Stimulated activated effector memory CD8-positive, alpha-beta T cell treated with anti-CD3 and anti-CD28 coated beads, Interleukin-12 subunit alpha, Interleukin-12 subunit beta, amount 100 ng/mL, for 72 hours (primary cell): ENCODE measurements around the gene BCL2.

Experiments
- ATAC-seq: fragments of 150-1000 bp; cut with Tn5 transposase; 2 replicates; pipeline ENCODE4 v1.10.0; 2021
- DNase-seq, 2 donors: peaks; one replicate each; pipeline ENCODE4 v3.0.0; 2021 to 2022; ENCODE audit warnings: low spot score in 2 of 2
- H3K27ac Mint-ChIP-seq: one replicate; pipeline ENCODE4 v1.8.0; 2022; ENCODE audit warnings: mild to moderate bottlenecking, mixed read lengths
- H3K36me3 Mint-ChIP-seq: one replicate; pipeline ENCODE4 v1.8.0; 2022; ENCODE audit warnings: mild to moderate bottlenecking, mixed read lengths
- H3K4me1 Mint-ChIP-seq: one replicate; pipeline ENCODE4 v1.8.0; 2022; ENCODE audit warnings: mixed read lengths
- H3K4me3 Mint-ChIP-seq: one replicate; pipeline ENCODE4 v1.8.0; 2022; ENCODE audit warnings: mild to moderate bottlenecking, mixed read lengths
- H3K9me3 Mint-ChIP-seq: one replicate; pipeline ENCODE4 v1.8.0; 2022; ENCODE audit warnings: mixed read lengths

Gene BCL2

DNA sequence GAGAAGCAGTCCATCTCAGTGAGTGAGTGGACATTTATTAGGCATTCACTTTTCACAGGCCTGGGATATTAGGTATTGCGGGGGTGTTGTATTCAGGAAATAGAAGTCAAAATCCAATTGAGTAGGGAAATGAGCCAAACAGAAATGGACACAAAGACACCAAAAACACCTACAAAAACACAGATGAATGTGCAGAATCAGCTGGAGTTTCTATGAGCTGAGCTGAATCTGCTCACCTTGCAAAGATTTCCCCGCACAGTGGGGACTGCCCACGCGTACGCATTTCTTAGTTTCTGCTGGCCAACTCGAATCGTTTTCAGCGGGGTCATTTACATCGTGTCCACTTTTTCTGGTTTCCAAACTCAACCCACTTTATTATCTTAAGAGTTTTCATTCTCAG is 160.0 kb downstream of the BCL2 start:
- peak in 1 of 2 donors; percentile 78 for DNase-seq
- peaks cover 91% of the 10 kb centered on the region for H3K36me3 Mint-ChIP-seq
- peaks cover 99% of the 10 kb centered on the region for H3K4me1 Mint-ChIP-seq
- no peaks in the 10 kb centered on the region for H3K9me3 Mint-ChIP-seq
- no peak for ATAC-seq
- H3K27ac Mint-ChIP-seq, result peak overlapping the region; percentile 96
- peak overlapping the region; percentile 71 for H3K4me3 Mint-ChIP-seq

DNA sequence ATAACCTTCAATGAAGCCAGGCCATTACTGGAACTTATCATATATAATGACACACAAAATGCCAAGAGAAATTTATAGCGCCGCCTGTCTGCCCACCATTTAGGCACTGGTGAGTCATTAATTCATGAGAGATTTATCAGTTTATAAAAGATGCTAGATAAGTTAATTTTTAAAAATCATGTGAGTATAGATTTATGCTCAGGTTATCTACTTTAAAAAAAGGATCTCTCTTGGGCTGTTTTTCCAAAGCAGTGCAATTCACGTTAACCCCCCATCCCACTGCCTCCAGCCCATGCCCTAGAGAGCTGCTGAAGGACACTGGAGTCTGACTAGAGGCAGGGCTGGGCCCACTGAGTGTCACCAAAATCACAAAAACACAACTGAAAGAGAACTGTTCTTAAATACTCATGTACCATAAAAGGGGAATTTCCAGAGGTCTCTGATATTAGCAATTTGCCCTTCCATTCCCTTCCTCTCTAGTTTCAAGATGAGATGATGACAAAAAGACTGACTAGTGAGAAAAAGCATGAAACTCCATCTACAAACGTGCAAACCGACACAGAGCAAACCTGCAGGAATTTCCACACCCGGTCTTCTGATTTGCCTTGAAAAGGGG is 160.8 kb downstream of the BCL2 start:
- no peak for DNase-seq
- peak; percentile 17 for ATAC-seq
- H3K4me3 Mint-ChIP-seq, result peak overlapping the region; percentile 71
- no peaks in the 10 kb centered on the region for H3K9me3 Mint-ChIP-seq
- H3K27ac Mint-ChIP-seq, result peak overlapping the region; percentile 96
- H3K4me1 Mint-ChIP-seq, result peaks cover 99% of the 10 kb centered on the region
- peaks cover 100% of the 10 kb centered on the region for H3K36me3 Mint-ChIP-seq

DNA sequence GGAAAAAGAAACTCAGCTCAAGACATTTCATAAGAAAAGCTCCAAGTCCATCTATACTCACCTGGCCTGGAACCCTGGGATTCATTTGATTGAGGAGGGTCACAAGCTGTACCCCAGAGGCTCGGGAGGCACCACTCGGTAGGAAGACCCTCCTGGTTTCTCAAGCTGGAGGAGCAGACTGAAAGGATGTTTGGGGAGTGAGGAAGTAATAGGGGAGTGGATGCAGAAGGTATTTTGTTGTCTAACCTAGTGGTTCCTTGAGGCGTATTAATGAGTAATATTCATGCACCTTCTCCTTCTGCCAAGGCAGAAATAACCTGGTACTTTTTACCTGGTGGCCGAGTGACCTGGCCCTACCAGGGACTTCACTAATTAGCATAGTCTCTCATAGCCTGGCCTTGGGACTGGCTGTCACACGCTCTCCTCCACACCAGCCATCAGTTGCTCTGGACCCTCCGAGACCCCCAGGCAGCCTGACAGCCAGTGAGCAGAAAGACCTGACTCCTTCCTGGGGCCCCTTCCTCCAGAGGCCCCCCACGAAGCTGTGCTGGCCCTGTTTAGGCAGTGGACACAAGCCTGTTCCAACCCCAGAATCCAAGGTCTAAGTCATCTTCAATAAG is 161.4 kb downstream of the BCL2 start:
- peak overlapping the region; percentile 71 for H3K4me3 Mint-ChIP-seq
- H3K4me1 Mint-ChIP-seq, result peaks cover 99% of the 10 kb centered on the region
- no peaks in the 10 kb centered on the region for H3K9me3 Mint-ChIP-seq
- peak overlapping the region; percentile 96 for H3K27ac Mint-ChIP-seq
- ATAC-seq, result no peak
- H3K36me3 Mint-ChIP-seq, result peaks cover 100% of the 10 kb centered on the region
- no peak for DNase-seq

DNA sequence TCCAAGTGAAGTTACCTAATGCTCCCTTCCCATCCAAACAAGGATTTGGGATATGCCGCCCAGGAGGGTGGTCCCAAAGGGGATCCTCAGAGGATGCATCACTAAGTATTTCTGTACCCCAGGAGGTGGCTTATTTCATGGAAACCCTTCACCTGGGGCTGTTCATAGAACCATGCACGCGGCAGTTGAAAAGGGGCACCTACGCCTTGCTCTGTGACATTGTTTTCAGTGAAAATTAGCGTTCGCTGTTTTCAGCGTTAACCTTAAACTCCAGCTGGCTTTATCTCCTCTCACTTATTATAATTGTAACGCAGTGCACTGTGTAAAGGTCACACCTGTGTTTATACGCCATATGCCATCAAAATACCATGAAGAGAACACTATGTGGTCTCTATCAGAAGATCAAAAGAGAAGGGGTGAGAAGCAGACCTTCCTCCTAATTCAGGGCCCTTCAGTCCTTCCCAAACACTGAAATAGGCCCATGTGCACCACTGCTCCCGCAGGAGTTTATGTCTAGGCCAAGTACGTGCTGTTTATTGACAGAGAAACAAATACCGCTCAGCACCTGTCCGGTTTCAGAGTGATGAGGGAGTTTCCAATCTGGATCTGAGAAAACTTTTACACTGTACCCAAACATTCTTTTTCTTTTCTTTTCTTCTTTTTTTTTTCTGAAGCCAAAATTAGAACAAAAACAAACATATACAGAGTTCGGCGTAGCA is 162.1 kb downstream of the BCL2 start:
- H3K27ac Mint-ChIP-seq, result peak overlapping the region; percentile 96
- H3K4me3 Mint-ChIP-seq, result peak overlapping the region; percentile 71

DNA sequence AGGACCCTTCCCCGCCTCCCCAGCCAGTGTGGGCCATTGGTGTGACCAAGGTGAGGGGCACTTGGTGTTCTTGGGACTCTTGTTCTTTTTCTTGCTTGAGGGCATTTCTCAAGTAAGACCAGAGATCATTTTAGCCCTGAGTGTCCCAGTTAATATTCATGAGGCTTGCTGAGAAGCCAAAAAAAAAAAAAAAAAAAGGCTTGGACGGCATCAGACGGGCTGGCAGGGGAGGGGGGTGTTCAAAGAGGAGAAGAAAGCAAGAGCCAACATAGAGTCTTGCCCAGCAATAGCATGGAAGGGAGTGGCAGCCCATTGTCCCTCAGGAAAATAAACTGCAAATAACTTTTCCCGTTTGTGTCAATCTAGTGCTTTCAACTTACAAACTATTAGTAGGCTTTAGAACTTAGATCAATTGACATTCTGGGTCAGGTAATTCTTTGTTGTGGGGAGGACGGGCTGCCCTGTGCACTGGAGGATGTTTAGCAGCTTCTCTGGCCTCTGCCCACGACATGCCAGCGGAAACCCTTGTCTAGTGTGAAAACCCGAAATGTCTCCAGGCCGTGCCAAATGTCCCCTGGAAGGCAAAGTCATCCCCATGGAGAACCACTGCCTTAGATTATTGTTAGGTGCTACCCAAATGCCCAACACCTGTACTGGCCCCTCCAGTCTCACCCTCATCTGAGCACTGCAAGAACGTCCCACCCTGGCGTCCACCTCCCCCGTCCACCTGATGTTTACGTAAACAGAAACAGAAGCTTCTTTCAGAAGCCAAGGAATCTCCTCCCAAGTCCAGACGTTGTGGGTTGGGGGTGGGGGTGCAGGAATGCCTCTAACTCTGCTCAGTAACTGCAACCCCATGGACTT is 163.4 kb downstream of the BCL2 start:
- H3K9me3 Mint-ChIP-seq, result no peaks in the 10 kb centered on the region
- DNase-seq, result no peak
- peaks cover 99% of the 10 kb centered on the region for H3K4me1 Mint-ChIP-seq
- H3K4me3 Mint-ChIP-seq, result peak overlapping the region; percentile 71
- peak overlapping the region; percentile 96 for H3K27ac Mint-ChIP-seq
- peaks cover 94% of the 10 kb centered on the region for H3K36me3 Mint-ChIP-seq
- ATAC-seq, result no peak

More for the DNA sequence above, 162.1 kb downstream of the BCL2 start:
- peaks cover 100% of the 10 kb centered on the region for H3K36me3 Mint-ChIP-seq
- H3K4me1 Mint-ChIP-seq, result peaks cover 99% of the 10 kb centered on the region
- H3K9me3 Mint-ChIP-seq, result no peaks in the 10 kb centered on the region
- ATAC-seq, result no peak
- DNase-seq, result no peak

DNA sequence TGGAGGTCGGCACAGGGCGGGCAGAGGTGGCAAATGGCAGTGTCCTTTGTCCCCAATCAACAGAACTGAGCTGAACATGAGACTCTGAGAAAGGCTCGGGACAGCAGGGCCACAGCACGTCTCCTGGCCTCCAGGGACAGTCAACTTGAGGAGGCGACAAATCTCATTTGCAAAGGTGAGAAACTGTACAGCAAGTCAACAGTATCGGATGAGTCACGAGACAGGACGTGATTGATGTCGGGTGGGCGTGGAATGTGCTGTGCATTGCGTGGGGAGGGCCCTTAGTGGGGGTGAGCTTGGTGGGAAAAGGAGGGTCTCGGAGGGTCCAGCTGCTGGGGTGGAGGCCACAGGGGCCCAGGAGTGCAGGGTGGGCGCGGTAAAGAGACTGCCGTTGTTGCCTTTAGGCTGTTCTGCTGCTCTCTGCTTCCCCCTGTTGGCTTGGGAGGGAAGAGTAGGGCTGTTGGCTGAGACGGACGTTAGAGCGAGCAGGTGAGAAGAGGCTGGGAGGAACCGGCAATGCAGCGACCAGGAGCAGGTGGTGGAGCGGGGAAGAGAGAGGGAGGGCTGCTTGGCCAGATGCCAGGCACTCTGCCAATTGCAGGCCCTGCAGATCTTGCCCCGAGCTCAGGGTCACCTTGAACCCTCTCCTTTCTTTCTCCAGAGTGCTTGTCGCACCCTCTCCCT is 164.3 kb downstream of the BCL2 start:
- ATAC-seq (peak; percentile 79), DNase-seq (peak; percentile 75 to 90)
- Mint-ChIP-seq H3K4me3 (peak overlapping the region; percentile 71), H3K27ac (peak overlapping the region; percentile 96), H3K9me3 (no peaks in the 10 kb centered on the region), H3K4me1 (peaks cover 99% of the 10 kb centered on the region), H3K36me3 (peaks cover 94% of the 10 kb centered on the region)

DNA sequence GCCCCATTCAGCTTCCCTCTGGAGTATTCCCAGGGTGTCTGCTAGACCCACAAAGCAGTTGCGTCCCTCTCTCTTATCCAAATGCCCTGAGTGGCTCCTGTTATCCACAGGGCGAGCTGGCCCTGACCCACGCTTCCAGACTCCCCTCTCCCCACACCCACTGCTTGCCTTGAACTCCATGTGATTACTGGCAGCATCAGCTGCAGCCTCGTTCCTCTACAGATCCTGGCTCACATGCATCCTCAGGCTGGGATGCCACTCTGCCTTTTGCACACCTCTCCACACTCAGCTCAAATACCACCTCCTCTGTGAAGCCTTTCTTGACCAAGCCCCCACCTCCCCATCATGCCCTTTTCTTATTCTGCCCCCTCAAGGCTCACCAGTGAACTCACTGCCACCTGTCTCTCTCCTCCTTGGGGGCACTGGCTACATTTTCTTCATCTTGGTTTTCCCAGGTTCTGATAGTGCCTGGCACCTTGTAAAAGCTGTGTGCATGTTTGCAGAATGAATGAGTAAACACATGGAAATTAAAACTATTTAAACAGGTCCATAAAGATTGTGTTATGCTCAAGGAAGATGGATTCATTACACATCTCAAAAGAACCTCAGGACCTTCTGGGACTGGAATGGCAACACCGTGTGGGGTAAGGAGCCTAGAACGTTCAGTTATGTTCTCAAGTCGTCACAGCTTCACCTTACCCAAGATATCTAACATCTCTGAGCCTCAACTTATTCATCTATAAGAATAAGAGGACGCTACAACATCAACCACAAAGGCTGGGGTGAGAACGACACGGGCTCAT is 165.0 kb downstream of the BCL2 start:
- DNase-seq (no peak), ATAC-seq (no peak)
- no peaks in the 10 kb centered on the region for H3K9me3 Mint-ChIP-seq
- H3K4me3 Mint-ChIP-seq, result peak overlapping the region; percentile 71
- H3K27ac Mint-ChIP-seq, result peak overlapping the region; percentile 96
- peaks cover 99% of the 10 kb centered on the region for H3K4me1 Mint-ChIP-seq
- peaks cover 94% of the 10 kb centered on the region for H3K36me3 Mint-ChIP-seq

DNA sequence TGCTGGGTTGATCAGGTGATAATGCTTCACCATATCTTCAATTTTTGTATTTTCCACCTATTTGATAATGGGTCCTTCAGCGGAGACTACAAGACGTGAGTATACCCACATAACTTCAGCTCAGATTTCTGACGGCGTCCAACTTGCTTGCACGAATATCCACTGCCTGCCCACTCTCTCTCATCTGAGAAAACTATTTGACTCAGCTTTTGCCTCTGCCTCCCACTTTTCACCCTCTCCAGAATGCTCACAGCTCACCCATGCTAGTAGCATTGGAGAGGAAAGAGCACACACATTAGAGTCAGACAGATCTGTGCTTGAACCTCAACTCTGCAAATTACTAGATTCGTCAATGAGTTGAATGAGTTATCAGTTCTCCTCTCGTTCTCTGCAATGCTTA is 166.8 kb downstream of the BCL2 start:
- H3K4me1 Mint-ChIP-seq, result peaks cover 90% of the 10 kb centered on the region
- H3K27ac Mint-ChIP-seq, result peak overlapping the region; percentile 96
- H3K36me3 Mint-ChIP-seq, result peaks cover 94% of the 10 kb centered on the region
- no peaks in the 10 kb centered on the region for H3K9me3 Mint-ChIP-seq
- DNase-seq (peak in 1 of 2 donors; percentile 75), ATAC-seq (peak; percentile 78)
- H3K4me3 Mint-ChIP-seq, result peak overlapping the region; percentile 71

- peak overlapping the region; percentile 96 for H3K27ac Mint-ChIP-seq
- ATAC-seq (no peak), DNase-seq (no peak)
- peaks cover 83% of the 10 kb centered on the region for H3K4me1 Mint-ChIP-seq
- no peaks in the 10 kb centered on the region for H3K9me3 Mint-ChIP-seq
- H3K4me3 Mint-ChIP-seq, result peak overlapping the region; percentile 71
- peaks cover 93% of the 10 kb centered on the region for H3K36me3 Mint-ChIP-seq
Measured at GRCh38 chr18:63152096-63152495, 167.5 kb downstream of the BCL2 start.

DNA sequence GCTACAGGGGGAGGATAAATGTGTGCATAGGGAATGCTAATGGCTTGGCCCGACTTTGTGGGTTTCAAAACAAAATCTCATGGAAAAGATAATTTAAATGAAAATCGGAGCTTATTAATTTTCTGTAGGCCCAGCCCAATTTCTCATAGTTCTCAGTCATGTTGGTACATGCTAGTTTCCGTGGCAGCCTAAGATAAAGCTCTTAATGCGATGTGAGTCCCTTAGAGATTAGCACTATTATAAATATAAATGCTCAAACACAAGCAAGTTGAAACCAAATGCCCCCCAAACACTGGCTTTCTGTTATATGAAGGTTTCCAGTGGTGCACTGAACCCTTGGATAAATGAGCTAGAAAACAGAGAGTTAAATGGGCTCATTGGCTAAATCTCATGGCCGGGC is 168.0 kb downstream of the BCL2 start:
- DNase-seq, result no peak
- H3K36me3 Mint-ChIP-seq, result peaks cover 93% of the 10 kb centered on the region
- H3K4me1 Mint-ChIP-seq, result peaks cover 78% of the 10 kb centered on the region
- peak overlapping the region; percentile 71 for H3K4me3 Mint-ChIP-seq
- no peaks in the 10 kb centered on the region for H3K9me3 Mint-ChIP-seq
- H3K27ac Mint-ChIP-seq, result peak overlapping the region; percentile 96
- ATAC-seq, result no peak

DNA sequence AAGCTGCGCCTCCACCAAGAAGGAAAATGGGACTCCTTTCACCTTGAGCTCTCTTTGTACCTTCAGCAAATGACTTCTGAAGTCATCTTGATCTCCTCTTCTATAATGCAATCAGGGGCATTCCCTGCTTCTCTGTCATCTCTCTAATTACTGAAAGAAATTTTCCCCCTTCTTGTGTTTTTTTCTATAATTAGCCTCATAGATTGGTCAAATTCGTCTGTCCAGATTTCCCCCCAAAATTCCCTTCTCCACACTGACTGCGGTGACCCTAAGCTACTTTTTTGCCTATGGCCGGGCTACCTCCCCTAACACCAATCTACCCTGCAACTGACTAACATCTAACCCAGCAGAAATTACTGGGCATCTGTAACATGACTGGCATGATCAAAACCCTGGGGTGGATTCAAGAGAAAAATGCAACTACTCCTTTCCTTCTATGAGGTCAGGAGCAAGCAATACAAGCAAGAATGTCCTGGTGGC is 168.6 kb downstream of the BCL2 start:
- ATAC-seq, result no peak
- H3K27ac Mint-ChIP-seq, result peak overlapping the region; percentile 96
- no peak for DNase-seq
- H3K9me3 Mint-ChIP-seq, result no peaks in the 10 kb centered on the region
- H3K36me3 Mint-ChIP-seq, result peaks cover 93% of the 10 kb centered on the region
- H3K4me1 Mint-ChIP-seq, result peaks cover 76% of the 10 kb centered on the region
- H3K4me3 Mint-ChIP-seq, result peak overlapping the region; percentile 71

- Mint-ChIP-seq H3K4me3 (peak overlapping the region; percentile 71), H3K27ac (peak overlapping the region; percentile 96), H3K9me3 (no peaks in the 10 kb centered on the region), H3K4me1 (peaks cover 75% of the 10 kb centered on the region), H3K36me3 (peaks cover 93% of the 10 kb centered on the region)
- DNase-seq (no peak), ATAC-seq (no peak)
Measured at GRCh38 chr18:63150326-63150725, 169.2 kb downstream of the BCL2 start.

- Mint-ChIP-seq H3K27ac (peak overlapping the region; percentile 96), H3K9me3 (no peaks in the 10 kb centered on the region), H3K36me3 (peaks cover 93% of the 10 kb centered on the region), H3K4me3 (no peak overlapping the region), H3K4me1 (peaks cover 69% of the 10 kb centered on the region)
- DNase-seq, result no peak
- ATAC-seq, result no peak
Measured at GRCh38 chr18:63149302-63149587, 170.3 kb downstream of the BCL2 start.
